B cell (primary cell): ENCODE data around the gene XPNPEP1. TPM values are rescaled to one million over a fixed set of nuclear protein-coding genes. Genes with fewer than 3 reads are reported as not detected.

Source experiments
- ATAC-seq: fragments of 200-7000 bp; cut with Tn5 transposase; one replicate; pipeline ENCODE4 v1.10.0; 2021; ENCODE audit warnings: low read depth, mild to moderate bottlenecking, moderate number of reproducible peaks, moderate library complexity
- CTCF ChIA-PET: fragments of 350-600 bp; sonication (Branson Sonifier 250); formaldehyde crosslinking; loops from one replicate; lab custom pipeline; 2021; ENCODE audit warnings: antibody characterized with exemption, inconsistent platforms; lab: Charles Lee
- POLR2A ChIA-PET: fragments of 350-600 bp; sonication (Branson Sonifier 250); formaldehyde crosslinking; loops from one replicate; lab custom pipeline; 2021; ENCODE audit warnings: antibody characterized with exemption; lab: Charles Lee
- DNase-seq: peaks from one replicate; pipeline ENCODE4 v3.0.0; 2013
- H2AFZ ChIP-seq: 2 replicates; pipeline ENCODE4 v1.6.1; 2012; ENCODE audit warnings: mild to moderate bottlenecking, low read depth, low read length; ENCODE audit not compliant: insufficient read depth, poor library complexity, severe bottlenecking
- H3K27ac ChIP-seq, 2 donors: 1 replicate in 1 of 2; 2 replicates in 1 of 2; pipeline ENCODE4 v1.5.1; 2012 to 2013; ENCODE audit warnings: low read length in 2 of 2, mild to moderate bottlenecking in 2 of 2, moderate library complexity in 1 of 2
- H3K27me3 ChIP-seq, 4 experiments: fragments of 200-600 bp in 1 of 4; sonication (generic) in 1 of 4; replicated peaks in 1 of 4; 1 replicate in 2 of 4; 2 replicates in 2 of 4; pipeline versions ENCODE4 v1.6.1 to v1.7.0; 2013 to 2016; ENCODE audit warnings: low read length in 3 of 4, mild to moderate bottlenecking in 2 of 4, mixed read lengths in 1 of 4, moderate library complexity in 1 of 4; ENCODE audit not compliant: insufficient read depth in 4 of 4, control insufficient read depth in 3 of 4; ENCODE audit errors: control extremely low read depth in 1 of 4
- H3K36me3 ChIP-seq, 2 experiments: replicated peaks in 1 of 2; 1 replicate in 1 of 2; 2 replicates in 1 of 2; pipeline versions ENCODE4 v1.6.1 to v1.7.1; 2013; ENCODE audit warnings: low read length in 1 of 2; ENCODE audit not compliant: insufficient read depth in 2 of 2, control insufficient read depth in 1 of 2; ENCODE audit errors: control extremely low read depth in 1 of 2, extremely low read depth in 1 of 2
- H3K4me1 ChIP-seq, 2 donors: fragments of 200-600 bp in 1 of 2; sonication (generic) in 1 of 2; 1 replicate in 1 of 2; 2 replicates in 1 of 2; pipeline versions ENCODE4 v1.5.1 to v1.6.1; 2013 to 2017; ENCODE audit warnings: low read length in 2 of 2; ENCODE audit not compliant: control insufficient read depth in 2 of 2, insufficient read depth in 2 of 2
- H3K4me2 ChIP-seq: replicated peaks from 2 replicates; pipeline ENCODE3; 2012; ENCODE audit warnings: mild to moderate bottlenecking, low read depth, low read length; ENCODE audit not compliant: poor library complexity, severe bottlenecking
- H3K4me3 ChIP-seq, 5 experiments: fragments of 200-600 bp in 1 of 5; sonication (generic) in 1 of 5; 1 replicate in 3 of 5; 2 replicates in 2 of 5; pipeline versions ENCODE4 v1.5.1 to v1.7.0; 2011 to 2016; ENCODE audit warnings: low read length in 4 of 5, mild to moderate bottlenecking in 4 of 5, low read depth in 2 of 5, control low read depth in 1 of 5, moderate library complexity in 1 of 5; ENCODE audit not compliant: insufficient read depth in 1 of 5; ENCODE audit errors: control extremely low read depth in 1 of 5, extremely low read depth in 1 of 5
- H3K79me2 ChIP-seq: fragments of 200-600 bp; sonication (generic); one replicate; pipeline ENCODE4 v1.6.0; 2016; ENCODE audit warnings: low read length; ENCODE audit not compliant: control insufficient read depth, insufficient read depth
- H3K9ac ChIP-seq: fragments of 200-600 bp; sonication (generic); 2 replicates; pipeline ENCODE4 v1.6.1; 2017; ENCODE audit warnings: mild to moderate bottlenecking, low read length, moderate library complexity
- H3K9me3 ChIP-seq, 3 donors: one replicate each; pipeline versions ENCODE4 v1.6.1 to v1.7.1; 2013; ENCODE audit warnings: low read length in 2 of 3; ENCODE audit not compliant: control insufficient read depth in 2 of 3, insufficient read depth in 1 of 3; ENCODE audit errors: control extremely low read depth in 1 of 3
- H4K20me1 ChIP-seq: 2 replicates; pipeline ENCODE4 v1.6.0; 2012; ENCODE audit warnings: mild to moderate bottlenecking, low read length; ENCODE audit not compliant: insufficient read depth, control insufficient read depth, poor library complexity, severe bottlenecking
- H3K27ac Mint-ChIP-seq: one replicate; pipeline ENCODE4 v1.8.0; 2021; ENCODE audit warnings: mixed read lengths
- H3K27me3 Mint-ChIP-seq: one replicate; pipeline ENCODE4 v1.8.0; 2021; ENCODE audit warnings: mixed read lengths
- H3K4me1 Mint-ChIP-seq: one replicate; pipeline ENCODE4 v1.8.0; 2021; ENCODE audit warnings: mixed read lengths
- H3K4me3 Mint-ChIP-seq: one replicate; pipeline ENCODE4 v1.8.0; 2021; ENCODE audit warnings: mixed read lengths
- H3K9me3 Mint-ChIP-seq: one replicate; pipeline ENCODE4 v1.8.0; 2022; ENCODE audit warnings: mixed read lengths; ENCODE audit not compliant: insufficient read depth
- EZH2 ChIP-seq: IDR thresholded peaks from 2 replicates; pipeline ENCODE4 v1.6.1; 2012; ENCODE audit warnings: borderline replicate concordance, low read depth, mild to moderate bottlenecking, moderate library complexity, low read length; ENCODE audit not compliant: insufficient read depth, poor library complexity, severe bottlenecking
- WGBS: methylation state at CpG from one replicate; pipeline ENCODE4 v1.1.5; 2013; ENCODE audit warnings: missing lambda C conversion rate; ENCODE audit not compliant: insufficient coverage; 5-methylcytosine and 5-hydroxymethylcytosine counted together
- intact Hi-C: fragments of 100-400 bp; cut with micrococcal nuclease; formaldehyde crosslinking; loops from one replicate; pipeline ENCODE4 v1.10.0; 2022
- polyA plus RNA-seq: library from polyadenylated mRNA; depleted of rRNA; stranded (reverse); fragments of >200 nt; gene quantifications from 2 replicates; pipeline ENCODE4 v1.2.3, GENCODE V29; 2012
- total RNA-seq, 2 donors: library from RNA; stranded (reverse); fragments of 120-200 nt in 1 of 2; gene quantifications; 1 replicate in 1 of 2; 2 replicates in 1 of 2; pipeline versions ENCODE4 v1.2.3 to v1.2.4, GENCODE V29; 2013 to 2022
- TF ChIP-seq, protein P1 (sequence below): fragments of 200-600 bp; IDR thresholded peaks from one replicate; pipeline ENCODE4 v1.8.0; 2022; ENCODE audit warnings: antibody characterized with exemption, mild to moderate bottlenecking

Gene XPNPEP1
- total and polyA plus RNA-seq, 2 donors (not counting 1 experiment from before 2014, with no cell fraction given), result 60.6 to 70.8 TPM

DNA sequence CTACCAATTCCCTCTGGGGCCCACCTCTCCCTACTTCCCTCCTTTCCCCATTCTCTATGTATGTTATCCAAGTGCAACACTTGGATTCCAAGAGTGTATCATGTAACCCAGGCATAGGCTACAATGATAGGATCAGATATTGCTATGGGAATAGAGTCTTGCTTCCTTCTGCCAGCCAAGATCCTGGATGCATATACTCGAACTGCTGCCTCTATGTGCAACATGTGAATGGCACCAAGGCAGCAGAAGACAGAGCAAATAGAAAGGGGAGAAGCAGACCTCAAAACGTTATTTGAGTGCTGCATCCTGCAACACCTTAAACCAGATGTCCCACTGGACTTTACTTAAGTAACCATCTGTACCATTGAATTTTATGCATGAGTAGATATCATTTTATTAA, 3.5 kb upstream of the XPNPEP1 start:
- no peak overlapping the region for H2AFZ ChIP-seq
- no peak overlapping the region for H3K4me3 Mint-ChIP-seq

DNA sequence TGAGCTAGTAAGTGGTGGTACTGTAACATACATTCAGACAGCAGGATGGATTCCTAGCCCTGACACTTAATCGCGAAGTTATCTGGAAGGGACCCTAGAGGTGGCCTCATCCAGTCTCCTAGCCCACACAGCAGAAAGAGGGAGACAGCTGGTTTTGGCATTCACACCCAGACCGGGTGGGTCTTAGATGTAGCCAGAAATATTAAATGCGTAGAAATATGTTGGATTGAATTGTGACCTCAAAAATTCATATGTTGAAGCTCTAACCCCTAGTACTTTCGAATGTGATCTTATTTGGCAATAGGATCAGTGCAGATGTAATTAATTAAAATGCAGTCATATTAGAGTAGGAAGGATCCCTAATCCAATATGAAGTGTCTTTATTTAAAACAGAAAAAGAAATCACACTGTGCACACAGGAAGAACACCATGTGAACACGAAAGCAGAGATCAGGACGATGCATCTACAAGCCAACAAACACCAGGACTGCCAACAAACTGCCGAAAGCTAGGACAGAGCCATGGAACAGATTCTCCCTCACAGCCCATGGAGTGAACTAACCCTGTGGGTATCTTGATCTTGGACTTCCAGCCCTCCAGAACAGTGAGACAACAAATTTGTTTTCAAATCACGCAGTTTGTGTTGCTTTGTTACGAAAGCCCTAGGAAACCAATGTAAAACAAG, 2.9 kb upstream of the XPNPEP1 start:
- whole genome bisulfite sequencing, result 100% methylated on average over 5 of the region's 10 CpGs
- POLR2A ChIA-PET, result no interaction called here
- H3K4me3 Mint-ChIP-seq, result no peak overlapping the region

More for the DNA sequence above, 3.5 kb upstream of the XPNPEP1 start:
- H3K4me1 Mint-ChIP-seq, result peaks cover 22% of the 10 kb centered on the region
- Histone ChIP-seq H3K4me1 (peaks cover 16 to 17% of the 10 kb centered on the region in 2 donors), H3K36me3 (no peaks in the 10 kb centered on the region), H3K27ac (no peak overlapping the region), H3K9ac (no peak overlapping the region), H3K4me3 (no peak overlapping the region), H3K79me2 (peaks cover 16% of the 10 kb centered on the region), H3K4me2 (no peak overlapping the region), H4K20me1 (no peaks in the 10 kb centered on the region), H3K27me3 (no peaks in the 10 kb centered on the region), H3K9me3 (no peaks in the 10 kb centered on the region)
- intact Hi-C loops, result loop anchor here (10.0 kb wide), 1 partner anchor 638 kb away; the partner anchor contains the start of gene SMC3
- WGBS, result 92% methylated on average over 1 of the region's 2 CpGs
- CTCF ChIA-PET, result no interaction called here
- ATAC-seq (no peak), DNase-seq (no peak)
- no peaks in the 10 kb centered on the region for H3K9me3 Mint-ChIP-seq
- TF ChIP-seq EZH2, result no peak
- TF ChIP-seq, protein P1, sequence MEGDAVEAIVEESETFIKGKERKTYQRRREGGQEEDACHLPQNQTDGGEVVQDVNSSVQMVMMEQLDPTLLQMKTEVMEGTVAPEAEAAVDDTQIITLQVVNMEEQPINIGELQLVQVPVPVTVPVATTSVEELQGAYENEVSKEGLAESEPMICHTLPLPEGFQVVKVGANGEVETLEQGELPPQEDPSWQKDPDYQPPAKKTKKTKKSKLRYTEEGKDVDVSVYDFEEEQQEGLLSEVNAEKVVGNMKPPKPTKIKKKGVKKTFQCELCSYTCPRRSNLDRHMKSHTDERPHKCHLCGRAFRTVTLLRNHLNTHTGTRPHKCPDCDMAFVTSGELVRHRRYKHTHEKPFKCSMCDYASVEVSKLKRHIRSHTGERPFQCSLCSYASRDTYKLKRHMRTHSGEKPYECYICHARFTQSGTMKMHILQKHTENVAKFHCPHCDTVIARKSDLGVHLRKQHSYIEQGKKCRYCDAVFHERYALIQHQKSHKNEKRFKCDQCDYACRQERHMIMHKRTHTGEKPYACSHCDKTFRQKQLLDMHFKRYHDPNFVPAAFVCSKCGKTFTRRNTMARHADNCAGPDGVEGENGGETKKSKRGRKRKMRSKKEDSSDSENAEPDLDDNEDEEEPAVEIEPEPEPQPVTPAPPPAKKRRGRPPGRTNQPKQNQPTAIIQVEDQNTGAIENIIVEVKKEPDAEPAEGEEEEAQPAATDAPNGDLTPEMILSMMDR, result no peak
- peaks cover 9% of the 10 kb centered on the region for H3K27me3 Mint-ChIP-seq
- POLR2A ChIA-PET, result no interaction called here
- no peak overlapping the region for H3K27ac Mint-ChIP-seq

More for the DNA sequence above, 2.9 kb upstream of the XPNPEP1 start:
- Histone ChIP-seq H3K36me3 (no peaks in the 10 kb centered on the region), H3K4me3 (no peak overlapping the region), H3K4me2 (no peak overlapping the region), H3K27ac (no peak overlapping the region), H3K9ac (no peak overlapping the region), H3K79me2 (peaks cover 23% of the 10 kb centered on the region), H2AFZ (no peak overlapping the region), H3K4me1 (peaks cover 18 to 22% of the 10 kb centered on the region in 2 donors), H3K9me3 (no peaks in the 10 kb centered on the region), H3K27me3 (no peaks in the 10 kb centered on the region), H4K20me1 (no peaks in the 10 kb centered on the region)
- ATAC-seq, result no peak
- no peaks in the 10 kb centered on the region for H3K9me3 Mint-ChIP-seq
- peaks cover 28% of the 10 kb centered on the region for H3K4me1 Mint-ChIP-seq
- intact Hi-C loops, result loop anchor here (10.0 kb wide), 1 partner anchor 639 kb away; the partner anchor contains the start of gene SMC3
- CTCF ChIA-PET, result interaction anchor here (0.7 kb wide), 1 partner anchor 22 kb away, joined by 4 read pairs; no protein-coding TSS in a partner anchor
- no peak for TF ChIP-seq EZH2
- TF ChIP-seq, protein P1, result no peak
- no peak overlapping the region for H3K27ac Mint-ChIP-seq
- H3K27me3 Mint-ChIP-seq, result peaks cover 9% of the 10 kb centered on the region
- no peak for DNase-seq
